Activated T-helper 1 cell treated with anti-CD3 and anti-CD28 coated beads, Interleukin-12 subunit alpha, Interleukin-12 subunit beta, Interleukin-2, Interleukin-4 antibody, amounts not matched to agents 30 ng/mL and 10 ng/mL and 1 ng/mL, durations not matched to agents 14 hours and 24 hours and 36 hours (primary cell): ENCODE measurements around the gene FLG2. TPM values are rescaled to one million over a fixed set of nuclear protein-coding genes. Genes with fewer than 3 reads are reported as not detected.
"Not testable (repeated sequence)": the region's sequence is repeated elsewhere in the genome, so short reads cannot be mapped to it uniquely, and the experiment has no call there.

Experiments used
- DNase-seq: peaks from one replicate; pipeline ENCODE4 v3.0.0; 2021; ENCODE audit warnings: low spot score
- H3K27ac Mint-ChIP-seq: one replicate; pipeline ENCODE4 v1.8.0; 2021; ENCODE audit warnings: mild to moderate bottlenecking, mixed read lengths
- H3K27me3 Mint-ChIP-seq: one replicate; pipeline ENCODE4 v1.8.0; 2022; ENCODE audit warnings: mild to moderate bottlenecking, moderate library complexity, mixed read lengths; ENCODE audit not compliant: insufficient read depth
- H3K36me3 Mint-ChIP-seq: one replicate; pipeline ENCODE4 v1.8.0; 2021; ENCODE audit warnings: low read depth, mixed read lengths
- H3K4me1 Mint-ChIP-seq: one replicate; pipeline ENCODE4 v1.8.0; 2021; ENCODE audit warnings: low read depth, mixed read lengths
- H3K4me3 Mint-ChIP-seq: one replicate; pipeline ENCODE4 v1.8.0; 2021; ENCODE audit warnings: mild to moderate bottlenecking, moderate library complexity, mixed read lengths
- H3K9me3 Mint-ChIP-seq: one replicate; pipeline ENCODE4 v1.8.0; 2021; ENCODE audit warnings: mixed read lengths
- intact Hi-C: fragments of 100-400 bp; cut with micrococcal nuclease; formaldehyde crosslinking; loops from one replicate; pipeline ENCODE4 v1.15.1; 2024
- total RNA-seq: library from RNA; stranded (reverse); gene quantifications from 2 replicates; pipeline ENCODE4 v1.2.3, GENCODE V29; 2022

The FLG2 gene
- total RNA-seq, 1 donor from 2014 or later: not detected

DNA sequence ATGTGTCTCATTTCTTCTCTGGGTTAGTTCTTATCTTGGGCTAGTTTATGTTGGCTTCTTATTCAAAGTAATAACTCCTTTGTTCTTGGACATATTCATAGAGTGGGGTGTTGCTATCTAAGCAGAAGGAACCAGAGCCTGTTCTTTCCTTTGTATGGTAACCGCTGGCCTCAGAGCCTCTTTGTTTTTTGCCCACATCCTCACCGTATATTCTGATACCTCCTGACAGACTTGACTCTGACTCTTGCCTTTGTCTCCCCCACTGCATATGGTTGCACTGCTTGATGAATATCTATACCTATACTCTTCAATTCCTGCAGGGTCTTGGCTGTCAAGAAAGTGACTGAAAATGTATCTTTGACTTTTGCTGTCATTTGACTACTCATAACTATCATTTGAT lies 10.2 kb downstream of the FLG2 start:
- Mint-ChIP-seq H3K9me3 (peaks cover 12% of the 10 kb centered on the region), H3K36me3 (no peaks in the 10 kb centered on the region), H3K27me3 (peaks cover 11% of the 10 kb centered on the region), H3K4me3 (no peak overlapping the region), H3K4me1 (no peaks in the 10 kb centered on the region), H3K27ac (no peak overlapping the region)
- intact Hi-C loops: loop anchor here (5.0 kb wide), 1 partner anchor 93 kb away; no protein-coding TSS in a partner anchor
- no peak for DNase-seq

GRCh38 chr1:152348447-152348846 lies 11.4 kb downstream of the FLG2 start:
- Mint-ChIP-seq H3K27ac (no peak overlapping the region), H3K27me3 (peaks cover 18% of the 10 kb centered on the region), H3K9me3 (peaks cover 2% of the 10 kb centered on the region), H3K4me3 (no peak overlapping the region), H3K36me3 (no peaks in the 10 kb centered on the region), H3K4me1 (no peaks in the 10 kb centered on the region)
- DNase-seq: no peak
- intact Hi-C loops: loop anchor here (5.0 kb wide), 1 partner anchor 94 kb away; no protein-coding TSS in a partner anchor

DNA sequence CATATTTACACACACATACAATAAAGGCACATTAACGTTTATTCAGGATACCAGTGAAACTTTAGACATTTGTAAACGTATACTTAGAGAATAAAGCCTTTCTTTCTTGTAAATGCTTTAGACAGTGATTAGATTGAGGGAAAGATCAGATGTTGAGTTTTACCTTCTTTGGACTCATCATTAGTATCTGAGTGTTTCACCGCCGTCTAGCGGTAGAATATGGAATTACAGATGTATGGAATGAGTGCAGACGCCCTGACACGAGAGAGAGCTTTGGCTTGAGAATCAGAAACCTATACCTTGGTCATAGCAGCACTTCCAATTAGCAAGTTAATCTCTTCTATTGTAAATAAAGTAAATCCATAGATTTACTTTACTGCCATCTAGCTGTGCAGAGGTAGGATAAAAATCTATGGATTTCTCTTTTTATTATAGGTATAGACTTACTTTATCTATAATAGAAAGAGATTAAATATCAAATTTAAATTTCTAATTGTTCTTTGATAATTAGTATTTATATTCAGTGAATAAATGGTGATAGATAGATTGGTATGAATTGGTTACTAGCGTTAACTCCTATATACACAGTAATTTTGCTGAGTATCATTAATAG lies 12.6 kb downstream of the FLG2 start:
- H3K36me3 Mint-ChIP-seq: no peaks in the 10 kb centered on the region
- peak; percentile 21 for DNase-seq
- H3K4me1 Mint-ChIP-seq: no peaks in the 10 kb centered on the region
- no peak overlapping the region for H3K4me3 Mint-ChIP-seq
- peaks cover 18% of the 10 kb centered on the region for H3K27me3 Mint-ChIP-seq
- no peaks in the 10 kb centered on the region for H3K9me3 Mint-ChIP-seq
- intact Hi-C loops: loop anchor here (1.0 to 5.0 kb wide), 4 partner anchors 95 to 294 kb away; no protein-coding TSS in a partner anchor
- no peak overlapping the region for H3K27ac Mint-ChIP-seq

DNA sequence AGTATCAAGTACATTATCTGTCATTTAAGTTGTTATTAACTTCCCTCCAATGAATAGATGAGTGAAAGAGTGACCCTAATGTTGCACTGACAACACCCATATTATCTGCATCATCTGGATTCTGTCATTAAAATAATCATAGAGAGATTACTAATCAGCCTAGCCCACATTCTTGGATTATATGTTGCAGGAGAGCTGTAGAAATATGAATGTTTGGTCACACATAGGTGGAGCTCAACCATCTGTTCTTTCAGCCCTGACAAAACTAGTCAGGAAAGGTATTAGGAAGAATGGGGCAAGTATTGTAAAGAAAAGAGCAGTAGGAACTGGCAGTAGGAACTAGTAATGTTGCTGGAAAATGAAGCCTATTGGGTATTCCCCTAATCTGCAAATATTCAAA lies 15.4 kb downstream of the FLG2 start:
- Mint-ChIP-seq H3K4me1 (no peaks in the 10 kb centered on the region), H3K36me3 (no peaks in the 10 kb centered on the region), H3K9me3 (no peaks in the 10 kb centered on the region), H3K27ac (no peak overlapping the region), H3K4me3 (no peak overlapping the region), H3K27me3 (peaks cover 22% of the 10 kb centered on the region)
- intact Hi-C loops: no loop called here
- no peak for DNase-seq

- peaks cover 24% of the 10 kb centered on the region for H3K27me3 Mint-ChIP-seq
- H3K27ac Mint-ChIP-seq: no peak overlapping the region
- DNase-seq: no peak
- no peaks in the 10 kb centered on the region for H3K9me3 Mint-ChIP-seq
- H3K4me1 Mint-ChIP-seq: no peaks in the 10 kb centered on the region
- H3K4me3 Mint-ChIP-seq: no peak overlapping the region
- intact Hi-C loops: no loop called here
- H3K36me3 Mint-ChIP-seq: no peaks in the 10 kb centered on the region
These were observed 16.8 kb downstream of the FLG2 start for GRCh38 chr1:152343006-152343405.

DNA sequence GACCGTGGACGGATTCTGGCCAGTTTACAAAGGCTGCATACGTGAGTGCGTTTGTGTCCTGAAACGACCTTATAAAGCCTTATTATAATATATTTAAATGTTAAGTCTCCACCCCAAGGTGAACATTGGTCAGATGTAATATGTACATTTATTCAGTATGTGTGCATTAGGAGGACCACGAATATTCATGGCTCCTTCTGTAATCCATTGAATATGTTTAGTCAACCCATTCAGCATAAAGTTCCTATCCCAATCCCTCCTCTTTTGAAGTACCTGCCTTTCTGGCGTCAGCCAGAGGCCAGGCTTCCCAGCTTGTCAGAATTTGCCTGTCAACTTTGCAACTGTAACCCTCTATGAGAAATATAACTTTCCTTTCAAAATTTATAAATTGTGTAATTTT lies 24.4 kb downstream of the FLG2 start:
- Mint-ChIP-seq H3K4me1 (no peaks in the 10 kb centered on the region), H3K27ac (no peak overlapping the region), H3K36me3 (no peaks in the 10 kb centered on the region), H3K27me3 (peaks cover 17% of the 10 kb centered on the region), H3K4me3 (no peak overlapping the region), H3K9me3 (no peaks in the 10 kb centered on the region)
- intact Hi-C loops: no loop called here
- DNase-seq: no peak

DNA sequence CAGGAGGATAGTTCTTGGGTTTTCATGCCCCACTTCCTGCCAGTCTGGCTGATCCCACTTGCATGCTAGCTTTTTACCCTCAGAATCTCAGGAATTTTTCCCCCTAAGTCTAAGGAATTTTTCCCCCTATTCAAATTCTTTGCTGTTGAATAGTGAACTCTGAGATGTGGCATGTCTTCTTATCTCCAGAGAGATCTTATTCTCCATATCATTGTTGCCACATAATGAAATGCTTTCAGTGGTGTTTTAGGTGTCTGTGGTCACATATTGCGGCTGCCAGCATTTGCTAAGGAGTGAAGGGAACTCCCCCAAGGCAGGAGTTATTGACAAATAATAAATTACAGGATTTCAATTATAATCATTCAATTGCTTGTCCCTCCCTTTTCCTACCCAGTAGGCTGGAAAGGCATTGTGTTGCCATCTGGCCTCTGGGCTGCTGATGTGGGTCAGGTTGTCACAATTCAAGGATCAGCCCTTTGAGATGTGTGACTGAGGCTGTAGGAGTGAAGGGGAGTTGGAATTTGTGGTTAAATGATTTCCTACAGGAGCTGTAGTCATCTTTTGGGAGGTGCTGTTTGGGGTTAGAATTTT lies 30.9 kb downstream of the FLG2 start:
- intact Hi-C loops: no loop called here
- no peaks in the 10 kb centered on the region for H3K4me1 Mint-ChIP-seq
- H3K27ac Mint-ChIP-seq: no peak overlapping the region
- DNase-seq: no peak
- H3K4me3 Mint-ChIP-seq: no peak overlapping the region
- no peaks in the 10 kb centered on the region for H3K36me3 Mint-ChIP-seq
- H3K27me3 Mint-ChIP-seq: peaks cover 10% of the 10 kb centered on the region
- H3K9me3 Mint-ChIP-seq: no peaks in the 10 kb centered on the region

GRCh38 chr1:152325111-152325510 lies 34.7 kb downstream of the FLG2 start, which contains the start of gene FLG:
TSS of gene FLG (minus strand) at chr1:152325239. CDS start at chr1:152315456, 9,783 bp downstream.
- Mint-ChIP-seq H3K4me3 (no peak within 1 kb of the TSS), H3K27ac (no peak within 1 kb of the TSS), H3K27me3 (peaks cover 7% of the 10 kb centered on the region), H3K36me3 (no peaks in the 10 kb centered on the region), H3K9me3 (no peaks in the 10 kb centered on the region), H3K4me1 (no peaks in the 10 kb centered on the region)
- DNase-seq: no peak
- intact Hi-C loops: no loop called here

DNA sequence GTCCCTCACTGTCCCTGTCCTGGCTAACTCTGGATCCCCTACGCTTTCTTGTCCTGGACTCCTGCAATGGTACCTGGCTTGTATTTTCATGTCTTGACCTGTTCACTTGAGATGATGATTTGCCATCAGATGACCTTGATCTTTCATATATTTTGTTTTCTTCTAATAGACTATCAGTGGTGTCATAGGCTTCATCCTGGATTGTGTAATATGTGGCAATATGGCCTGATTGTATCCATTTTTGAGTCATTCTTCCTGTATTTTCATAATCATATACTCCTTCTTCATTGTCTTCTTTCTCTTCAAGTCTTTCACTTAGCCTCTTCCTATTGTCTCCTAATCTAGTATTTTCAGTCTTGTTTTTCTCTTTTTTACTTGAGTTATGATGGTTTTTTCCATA lies 45.8 kb downstream of the FLG2 start:
- H3K9me3 Mint-ChIP-seq: peaks cover under 1% of the 10 kb centered on the region
- H3K27me3 Mint-ChIP-seq: no peaks in the 10 kb centered on the region
- no peaks in the 10 kb centered on the region for H3K36me3 Mint-ChIP-seq
- H3K4me1 Mint-ChIP-seq: no peaks in the 10 kb centered on the region
- no peak overlapping the region for H3K27ac Mint-ChIP-seq
- intact Hi-C loops: no loop called here
- no peak for DNase-seq
- no peak overlapping the region for H3K4me3 Mint-ChIP-seq

DNA sequence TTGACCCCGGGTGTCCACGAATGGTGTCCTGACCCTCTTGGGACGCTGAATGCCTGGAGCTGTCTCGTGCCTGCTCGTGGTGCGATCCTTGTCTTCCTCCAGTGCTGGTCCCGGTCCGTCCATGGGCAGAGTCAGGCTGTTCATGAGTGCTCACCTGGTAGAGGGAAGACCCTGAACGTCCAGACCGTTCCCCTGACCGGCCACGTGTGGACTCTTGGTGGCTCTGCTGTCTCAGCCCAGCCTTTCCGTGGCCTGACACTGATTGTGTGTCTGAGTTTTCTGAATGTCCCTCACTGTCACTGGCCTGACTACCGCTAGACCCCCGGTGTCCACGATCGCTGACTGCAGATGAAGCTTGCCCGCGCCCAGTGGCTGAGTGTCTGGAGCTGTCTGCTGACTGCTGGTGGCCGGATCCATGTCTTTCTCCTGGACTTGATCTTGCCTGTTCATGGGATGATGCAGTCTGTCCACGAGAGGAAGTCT lies 46.4 kb downstream of the FLG2 start:
- Mint-ChIP-seq H3K27ac (no peak overlapping the region), H3K4me1 (no peaks in the 10 kb centered on the region), H3K4me3 (no peak overlapping the region), H3K27me3 (no peaks in the 10 kb centered on the region), H3K9me3 (peaks cover 3% of the 10 kb centered on the region), H3K36me3 (no peaks in the 10 kb centered on the region)
- no peak for DNase-seq
- intact Hi-C loops: no loop called here

GRCh38 chr1:152312169-152312568 lies 47.6 kb downstream of the FLG2 start:
- H3K27ac Mint-ChIP-seq, DNase-seq, H3K4me3 Mint-ChIP-seq, intact Hi-C loops, H3K36me3 Mint-ChIP-seq, H3K4me1 Mint-ChIP-seq, H3K9me3 Mint-ChIP-seq, H3K27me3 Mint-ChIP-seq: not testable (repeated sequence)

DNA sequence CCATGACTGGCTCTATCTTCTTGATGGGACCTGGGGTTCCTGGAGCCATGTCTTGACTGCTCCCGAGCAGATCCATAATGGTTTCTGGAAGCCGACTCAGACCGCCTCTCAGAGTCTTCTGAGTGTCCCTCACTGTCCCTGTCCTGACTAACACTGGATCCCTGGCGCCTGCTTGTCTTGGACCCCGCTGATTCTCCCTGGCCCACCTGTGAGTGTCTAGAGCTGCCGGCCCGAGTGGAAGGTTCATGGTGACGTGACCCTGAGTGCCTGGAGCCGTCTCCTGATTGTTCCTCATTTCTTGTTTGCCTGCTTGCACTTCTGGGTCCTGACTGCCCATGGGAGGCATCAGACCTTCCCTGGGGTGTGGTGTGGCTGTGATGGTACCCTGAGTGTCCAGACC lies 49.9 kb downstream of the FLG2 start:
- intact Hi-C loops: no loop called here
- no peaks in the 10 kb centered on the region for H3K36me3 Mint-ChIP-seq
- H3K27ac Mint-ChIP-seq: no peak overlapping the region
- no peaks in the 10 kb centered on the region for H3K4me1 Mint-ChIP-seq
- H3K9me3 Mint-ChIP-seq: peaks cover 3% of the 10 kb centered on the region
- H3K27me3 Mint-ChIP-seq: no peaks in the 10 kb centered on the region
- H3K4me3 Mint-ChIP-seq: no peak overlapping the region
- DNase-seq: no peak

GRCh38 chr1:152309320-152309901 lies 50.4 kb downstream of the FLG2 start:
- H3K27ac Mint-ChIP-seq, H3K4me1 Mint-ChIP-seq, H3K27me3 Mint-ChIP-seq, H3K36me3 Mint-ChIP-seq, H3K4me3 Mint-ChIP-seq, H3K9me3 Mint-ChIP-seq, DNase-seq, intact Hi-C loops: not testable (repeated sequence)
